ENCODE measurements around the gene RHOD. TPM values are rescaled to one million over a fixed set of nuclear protein-coding genes. Genes with fewer than 3 reads are reported as not detected.

Gene RHOD
- polyA plus RNA-seq, 1 donor from 2014 or later = not detected

GRCh38 chr11:67010296-67010905 lies 46.2 kb upstream of the RHOD start (continued):
- TF ChIP-seq, protein P1, sequence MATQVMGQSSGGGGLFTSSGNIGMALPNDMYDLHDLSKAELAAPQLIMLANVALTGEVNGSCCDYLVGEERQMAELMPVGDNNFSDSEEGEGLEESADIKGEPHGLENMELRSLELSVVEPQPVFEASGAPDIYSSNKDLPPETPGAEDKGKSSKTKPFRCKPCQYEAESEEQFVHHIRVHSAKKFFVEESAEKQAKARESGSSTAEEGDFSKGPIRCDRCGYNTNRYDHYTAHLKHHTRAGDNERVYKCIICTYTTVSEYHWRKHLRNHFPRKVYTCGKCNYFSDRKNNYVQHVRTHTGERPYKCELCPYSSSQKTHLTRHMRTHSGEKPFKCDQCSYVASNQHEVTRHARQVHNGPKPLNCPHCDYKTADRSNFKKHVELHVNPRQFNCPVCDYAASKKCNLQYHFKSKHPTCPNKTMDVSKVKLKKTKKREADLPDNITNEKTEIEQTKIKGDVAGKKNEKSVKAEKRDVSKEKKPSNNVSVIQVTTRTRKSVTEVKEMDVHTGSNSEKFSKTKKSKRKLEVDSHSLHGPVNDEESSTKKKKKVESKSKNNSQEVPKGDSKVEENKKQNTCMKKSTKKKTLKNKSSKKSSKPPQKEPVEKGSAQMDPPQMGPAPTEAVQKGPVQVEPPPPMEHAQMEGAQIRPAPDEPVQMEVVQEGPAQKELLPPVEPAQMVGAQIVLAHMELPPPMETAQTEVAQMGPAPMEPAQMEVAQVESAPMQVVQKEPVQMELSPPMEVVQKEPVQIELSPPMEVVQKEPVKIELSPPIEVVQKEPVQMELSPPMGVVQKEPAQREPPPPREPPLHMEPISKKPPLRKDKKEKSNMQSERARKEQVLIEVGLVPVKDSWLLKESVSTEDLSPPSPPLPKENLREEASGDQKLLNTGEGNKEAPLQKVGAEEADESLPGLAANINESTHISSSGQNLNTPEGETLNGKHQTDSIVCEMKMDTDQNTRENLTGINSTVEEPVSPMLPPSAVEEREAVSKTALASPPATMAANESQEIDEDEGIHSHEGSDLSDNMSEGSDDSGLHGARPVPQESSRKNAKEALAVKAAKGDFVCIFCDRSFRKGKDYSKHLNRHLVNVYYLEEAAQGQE (IDR thresholded peaks at IDR 0.05; ENCODE audit: borderline replicate concordance) = no peak
- no peak for TF ChIP-seq POLR2AphosphoS5 (IDR thresholded peaks at IDR 0.05)

- Histone ChIP-seq H3K4me2 (ENCODE audit: low read length) (no peak overlapping the region), H3K9me2 (ENCODE audit: insufficient read depth, low read length) (no peaks in the 10 kb centered on the region), H3K9me3 (ENCODE audit: low read length) (no peaks in the 10 kb centered on the region), H3K4me3 (ENCODE audit: low read length) (no peak overlapping the region), H3K27ac (ENCODE audit: low read length) (no peak overlapping the region), H3K36me3 (ENCODE audit: insufficient read depth, low read length) (no peaks in the 10 kb centered on the region), H4K20me1 (ENCODE audit: insufficient read depth) (no peaks in the 10 kb centered on the region), H3F3A (ENCODE audit: insufficient read depth, low read length, poor library complexity, severe bottlenecking) (no peaks in the 10 kb centered on the region), H3K9ac (ENCODE audit: low read length) (no peak overlapping the region), H3K27me3 (ENCODE audit: insufficient read depth, low read depth, low read length) (no peaks in the 10 kb centered on the region), H2AFZ (ENCODE audit: low read depth, low read length) (no peak overlapping the region), H3K79me2 (replicated peaks; ENCODE audit: insufficient read depth, low read length) (no peaks in the 10 kb centered on the region)
- no peak for TF ChIP-seq TAF1 (IDR thresholded peaks at IDR 0.05; ENCODE audit: low read depth)
Observed at GRCh38 chr11:67013511-67014045, 43.1 kb upstream of the RHOD start.

DNA sequence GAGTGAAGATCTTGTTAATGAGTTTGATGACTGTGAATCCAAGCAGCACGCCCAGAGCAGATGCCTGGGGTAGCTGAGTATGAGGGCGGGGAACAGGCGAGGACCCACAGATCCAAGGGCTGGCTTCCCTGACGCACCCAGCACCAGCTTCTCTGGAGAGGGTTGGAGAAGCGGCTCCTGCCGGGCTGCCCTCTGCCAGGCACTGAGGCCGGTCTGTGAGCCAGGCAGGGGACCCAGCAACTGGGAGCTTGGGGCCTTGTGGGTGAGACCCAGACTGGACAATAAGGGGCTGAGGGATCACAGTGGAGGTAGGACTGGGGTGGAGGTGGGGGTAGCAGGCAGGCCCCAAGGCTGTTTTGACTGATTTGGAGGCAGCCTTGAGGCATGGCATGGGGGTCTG lies 42.3 kb upstream of the RHOD start:
- TF ChIP-seq TAF1 (IDR thresholded peaks at IDR 0.05; ENCODE audit: low read depth) (no peak), EZH2 (IDR thresholded peaks at IDR 0.05; ENCODE audit: borderline replicate concordance, insufficient read depth, low read length, poor library complexity, severe bottlenecking) (no peak)
- Histone ChIP-seq H3K9me3 (ENCODE audit: low read length) (no peaks in the 10 kb centered on the region), H3F3A (ENCODE audit: insufficient read depth, low read length, poor library complexity, severe bottlenecking) (no peaks in the 10 kb centered on the region)

DNA sequence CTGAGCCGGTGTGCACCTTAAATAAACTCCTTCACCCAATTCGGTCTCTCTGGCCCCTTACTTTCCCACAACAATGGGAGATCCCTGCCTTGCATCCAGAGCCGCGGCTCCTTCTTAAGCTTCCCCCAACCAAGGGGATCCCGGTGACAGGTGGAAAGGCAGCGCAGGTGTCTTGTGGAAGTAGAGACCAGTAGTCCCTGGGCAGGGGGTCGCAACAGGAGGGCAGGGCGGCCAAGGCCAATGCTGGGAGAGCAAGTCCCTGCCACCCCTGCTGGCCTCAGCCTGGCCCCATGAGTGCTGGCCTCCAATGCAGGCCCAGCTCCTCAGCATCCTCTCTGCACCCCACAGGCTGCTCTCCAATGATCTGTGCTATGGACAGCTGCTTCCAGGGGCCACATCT lies 41.6 kb upstream of the RHOD start:
- no peaks in the 10 kb centered on the region for H3K9me2 ChIP-seq (ENCODE audit: insufficient read depth, low read length)
- no peaks in the 10 kb centered on the region for H3K36me3 ChIP-seq (ENCODE audit: insufficient read depth, low read length)
- no peaks in the 10 kb centered on the region for H3K9me3 ChIP-seq (ENCODE audit: low read length)
- H3K4me3 ChIP-seq (ENCODE audit: low read length) = no peak overlapping the region
- TF ChIP-seq, protein P1 (IDR thresholded peaks at IDR 0.05; ENCODE audit: borderline replicate concordance) = no peak
- TF ChIP-seq TAF1 (IDR thresholded peaks at IDR 0.05; ENCODE audit: low read depth) (no peak), POLR2AphosphoS5 (IDR thresholded peaks at IDR 0.05) (no peak), RAD21 (conservative IDR thresholded peaks at IDR 0.05) (no peak), EZH2 (IDR thresholded peaks at IDR 0.05; ENCODE audit: borderline replicate concordance, insufficient read depth, low read length, poor library complexity, severe bottlenecking) (no peak), EP300 (conservative IDR thresholded peaks at IDR 0.05; ENCODE audit: poor library complexity, severe bottlenecking) (no peak), MXI1 (conservative IDR thresholded peaks at IDR 0.05; ENCODE audit: poor library complexity, severe bottlenecking) (no peak), SMC3 (conservative IDR thresholded peaks at IDR 0.05; ENCODE audit: poor library complexity) (no peak)
- TF ChIP-seq, protein P2, sequence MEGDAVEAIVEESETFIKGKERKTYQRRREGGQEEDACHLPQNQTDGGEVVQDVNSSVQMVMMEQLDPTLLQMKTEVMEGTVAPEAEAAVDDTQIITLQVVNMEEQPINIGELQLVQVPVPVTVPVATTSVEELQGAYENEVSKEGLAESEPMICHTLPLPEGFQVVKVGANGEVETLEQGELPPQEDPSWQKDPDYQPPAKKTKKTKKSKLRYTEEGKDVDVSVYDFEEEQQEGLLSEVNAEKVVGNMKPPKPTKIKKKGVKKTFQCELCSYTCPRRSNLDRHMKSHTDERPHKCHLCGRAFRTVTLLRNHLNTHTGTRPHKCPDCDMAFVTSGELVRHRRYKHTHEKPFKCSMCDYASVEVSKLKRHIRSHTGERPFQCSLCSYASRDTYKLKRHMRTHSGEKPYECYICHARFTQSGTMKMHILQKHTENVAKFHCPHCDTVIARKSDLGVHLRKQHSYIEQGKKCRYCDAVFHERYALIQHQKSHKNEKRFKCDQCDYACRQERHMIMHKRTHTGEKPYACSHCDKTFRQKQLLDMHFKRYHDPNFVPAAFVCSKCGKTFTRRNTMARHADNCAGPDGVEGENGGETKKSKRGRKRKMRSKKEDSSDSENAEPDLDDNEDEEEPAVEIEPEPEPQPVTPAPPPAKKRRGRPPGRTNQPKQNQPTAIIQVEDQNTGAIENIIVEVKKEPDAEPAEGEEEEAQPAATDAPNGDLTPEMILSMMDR (IDR thresholded peaks at IDR 0.05; ENCODE audit: poor library complexity, severe bottlenecking) = no peak
- no peaks in the 10 kb centered on the region for H3K79me2 ChIP-seq (replicated peaks; ENCODE audit: insufficient read depth, low read length)
- no peak overlapping the region for H3K27ac ChIP-seq (ENCODE audit: low read length)
- H3K27me3 ChIP-seq (ENCODE audit: insufficient read depth, low read depth, low read length) = no peaks in the 10 kb centered on the region
- H4K20me1 ChIP-seq (ENCODE audit: insufficient read depth) = no peaks in the 10 kb centered on the region
- no peak overlapping the region for H3K4me2 ChIP-seq (ENCODE audit: low read length)
- H2AFZ ChIP-seq (ENCODE audit: low read depth, low read length) = no peak overlapping the region
- H3F3A ChIP-seq (ENCODE audit: insufficient read depth, low read length, poor library complexity, severe bottlenecking) = no peaks in the 10 kb centered on the region
- no peak overlapping the region for H3K9ac ChIP-seq (ENCODE audit: low read length)

More for the DNA sequence above, 42.3 kb upstream of the RHOD start:
- Histone ChIP-seq H3K27ac (ENCODE audit: low read length) (no peak overlapping the region), H4K20me1 (ENCODE audit: insufficient read depth) (no peaks in the 10 kb centered on the region), H3K27me3 (ENCODE audit: insufficient read depth, low read depth, low read length) (no peaks in the 10 kb centered on the region), H3K9ac (ENCODE audit: low read length) (no peak overlapping the region), H3K4me2 (ENCODE audit: low read length) (no peak overlapping the region), H2AFZ (ENCODE audit: low read depth, low read length) (no peak overlapping the region), H3K36me3 (ENCODE audit: insufficient read depth, low read length) (no peaks in the 10 kb centered on the region), H3K9me2 (ENCODE audit: insufficient read depth, low read length) (no peaks in the 10 kb centered on the region), H3K4me3 (ENCODE audit: low read length) (no peak overlapping the region), H3K79me2 (replicated peaks; ENCODE audit: insufficient read depth, low read length) (no peaks in the 10 kb centered on the region)
